GM19238 (cell line): ENCODE data around the gene C17orf67.
"Not testable (repeated sequence)": the region's sequence is repeated elsewhere in the genome, so short reads cannot be mapped to it uniquely, and the experiment has no call there.

Source experiments
- DNase-seq: peaks from one replicate; pipeline ENCODE4 v3.0.0; 2011; ENCODE audit warnings: low spot score; ENCODE audit not compliant: insufficient read length

Gene C17orf67

GRCh38 chr17:56773124-56773523, 60.6 kb downstream of the C17orf67 start:
- DNase-seq: no peak

- no peak for DNase-seq
Observed at GRCh38 chr17:56772442-56772841, 61.3 kb downstream of the C17orf67 start.

- no peak for DNase-seq
Observed at GRCh38 chr17:56771975-56772374, 61.7 kb downstream of the C17orf67 start.

GRCh38 chr17:56771563-56771962, 62.2 kb downstream of the C17orf67 start:
- DNase-seq: no peak

- no peak for DNase-seq
Observed at GRCh38 chr17:56770427-56770826, 63.3 kb downstream of the C17orf67 start.

GRCh38 chr17:56765449-56765848, 68.3 kb downstream of the C17orf67 start:
- no peak for DNase-seq

GRCh38 chr17:56762988-56763387, 70.7 kb downstream of the C17orf67 start:
- DNase-seq: no peak

- no peak for DNase-seq
Observed at GRCh38 chr17:56762144-56762543, 71.6 kb downstream of the C17orf67 start.

GRCh38 chr17:56761387-56761786, 72.3 kb downstream of the C17orf67 start:
- no peak for DNase-seq

- DNase-seq: not testable (repeated sequence)
Observed at GRCh38 chr17:56757611-56758010, 76.1 kb downstream of the C17orf67 start.

- no peak for DNase-seq
Observed at GRCh38 chr17:56756536-56756935, 77.2 kb downstream of the C17orf67 start.

- DNase-seq: no peak
Observed at GRCh38 chr17:56755310-56755709, 78.4 kb downstream of the C17orf67 start.

GRCh38 chr17:56754523-56755208, 79.1 kb downstream of the C17orf67 start:
- no peak for DNase-seq

- DNase-seq: no peak
Observed at GRCh38 chr17:56752263-56752836, 81.4 kb downstream of the C17orf67 start.

- DNase-seq: no peak
Observed at GRCh38 chr17:56751145-56751738, 82.5 kb downstream of the C17orf67 start.

GRCh38 chr17:56744721-56745120, 89.0 kb downstream of the C17orf67 start:
- DNase-seq: no peak

GRCh38 chr17:56742601-56743000, 91.1 kb downstream of the C17orf67 start:
- no peak for DNase-seq
